ENCODE measurements around the gene EFHC1.

- no peak for TF ChIP-seq CTCF (IDR thresholded peaks at IDR 0.05; ENCODE audit: poor library complexity, severe bottlenecking)
- no peak for TF ChIP-seq EP300 (conservative IDR thresholded peaks at IDR 0.05; ENCODE audit: poor library complexity, severe bottlenecking)
- no peak for TF ChIP-seq TAF1 (IDR thresholded peaks at IDR 0.05; ENCODE audit: low read depth)
- no peak for TF ChIP-seq EZH2 (IDR thresholded peaks at IDR 0.05; ENCODE audit: borderline replicate concordance, insufficient read depth, low read length, poor library complexity, severe bottlenecking)
- TF ChIP-seq POLR2AphosphoS5 (IDR thresholded peaks at IDR 0.05): no peak
- TF ChIP-seq RAD21 (conservative IDR thresholded peaks at IDR 0.05): no peak
- TF ChIP-seq REST (IDR thresholded peaks at IDR 0.05; ENCODE audit: borderline replicate concordance): no peak
These were observed 45.9 kb upstream of the EFHC1 start for GRCh38 chr6:52374247-52374646.

All from neural cell (in vitro differentiated cells).